GM12878 (cell line): ENCODE data around the gene GBP4. TPM values are rescaled to one million over a fixed set of nuclear protein-coding genes. Genes with fewer than 3 reads are reported as not detected.

Experiments used
- ATF2 ChIP-seq: IDR thresholded peaks from 2 replicates; pipeline ENCODE4 v1.6.1; 2012; ENCODE audit warnings: low read length, inconsistent platforms
- ATF3 ChIP-seq: IDR thresholded peaks from 2 replicates; pipeline ENCODE4 v1.6.1; 2011; ENCODE audit warnings: low read depth, mild to moderate bottlenecking, low read length, moderate library complexity, borderline replicate concordance; ENCODE audit errors: extremely low read depth
- BCL11A ChIP-seq: IDR thresholded peaks from 2 replicates; pipeline ENCODE4 v1.6.1; 2011; ENCODE audit warnings: low read depth, low read length
- BCL3 ChIP-seq: IDR thresholded peaks from 2 replicates; pipeline ENCODE4 v1.6.1; 2011; ENCODE audit warnings: borderline replicate concordance, low read depth, mild to moderate bottlenecking, moderate library complexity, low read length; ENCODE audit not compliant: insufficient read depth, poor library complexity, severe bottlenecking
- BMI1 ChIP-seq: fragments of 450-650 bp; IDR thresholded peaks from 2 replicates; pipeline ENCODE4 v1.6.1; 2016; ENCODE audit warnings: mild to moderate bottlenecking, moderate library complexity, borderline replicate concordance
- EP300 ChIP-seq, 2 experiments: fragments of 150-350 bp in 1 of 2; IDR thresholded peaks; 2 replicates each; pipeline ENCODE4 v1.6.1; 2011 to 2012; ENCODE audit warnings: low read depth in 2 of 2, low read length in 2 of 2, borderline replicate concordance in 1 of 2, improper control_type of control experiment in 1 of 2, inconsistent platforms in 1 of 2; ENCODE audit not compliant: control insufficient read depth in 1 of 2
- ETV6 ChIP-seq, 2 experiments: fragments of 450-650 bp in 1 of 2; IDR thresholded peaks in 1 of 2; conservative IDR thresholded peaks in 1 of 2; 2 replicates each; pipeline ENCODE4 v1.6.1; 2014; ENCODE audit warnings: antibody characterized with exemption in 1 of 2, borderline replicate concordance in 1 of 2, low read depth in 1 of 2, mild to moderate bottlenecking in 1 of 2, moderate library complexity in 1 of 2
- MTA2 ChIP-seq: fragments of 450-650 bp; IDR thresholded peaks from 2 replicates; pipeline ENCODE4 v1.6.1; 2016; ENCODE audit warnings: low read depth, mild to moderate bottlenecking, moderate library complexity
- NFIC ChIP-seq: IDR thresholded peaks from 2 replicates; pipeline ENCODE4 v1.6.1; 2012; ENCODE audit warnings: low read depth, mild to moderate bottlenecking, inconsistent platforms, low read length, moderate library complexity
- NKRF ChIP-seq: fragments of 450-650 bp; conservative IDR thresholded peaks from 2 replicates; pipeline ENCODE4 v1.6.1; 2017; ENCODE audit warnings: mild to moderate bottlenecking, moderate library complexity
- POU2F2 ChIP-seq: IDR thresholded peaks from 3 replicates; pipeline ENCODE4 v1.6.1; 2011; ENCODE audit warnings: low read depth, mild to moderate bottlenecking, low read length, borderline replicate concordance
- polyA plus RNA-seq, 11 experiments: library from polyadenylated mRNA; depleted of rRNA in 4 of 11; unstranded in 6 of 11; stranded (reverse) in 5 of 11; fragments of >200 nt; fragmentation: Nextera tagmentation in 4 of 11; fragmentation: Illumina TruSeq in 1 of 11; extraction: Ambion mirVana in 4 of 11; extraction: Trizol in 1 of 11; gene quantifications; 1 replicate in 1 of 11; 2 replicates in 10 of 11; pipeline versions ENCODE4 v1.2.1 to v1.2.3, GENCODE V29; 2011 to 2016; ENCODE audit warnings: inconsistent platforms in 2 of 11, missing spikeins in 2 of 11, low read depth in 1 of 11
- total RNA-seq, 4 experiments: library from RNA; depleted of rRNA in 3 of 4; stranded (reverse); fragments of >200 nt in 3 of 4; fragmentation: Illumina TruSeq in 1 of 4; extraction: Trizol in 1 of 4; gene quantifications; 2 replicates each; pipeline versions ENCODE4 v1.2.1 to v1.2.3, GENCODE V29; 2013 to 2021

Gene GBP4
- total and polyA plus RNA-seq, 10 of the 15 experiments (the other 5 are each of a cell fraction or from before 2014, with no cell fraction given): 2.4 to 41.9 (median 3.5) TPM

- TF ChIP-seq NKRF (no peak), EP300 (IDR thresholded peaks at IDR 0.05; ENCODE audit: borderline replicate concordance in 1 of 2, control insufficient read depth in 1 of 2, low read depth in 2 of 2, low read length in 2 of 2) (peak; percentile 57 to 61; a peak in 2 of 4 replicates), BMI1 (0 out of 2 replicates have a peak, but pooled peaks have one; percentile 10), MTA2 (peak; percentile 41), ATF2 (peak; percentile 69; the same call in 1 of the 2 replicates), ATF3 (no peak), ETV6 (conservative IDR thresholded peaks at IDR 0.05 in 1 of 2, IDR thresholded peaks at IDR 0.05 in 1 of 2; ENCODE audit: borderline replicate concordance in 1 of 2, low read depth in 1 of 2) (peak in 1 of 2 experiments; percentile 93; a peak in 2 of 4 replicates), POU2F2 (no peak), BCL11A (peak; percentile 59; the same call in 1 of the 2 replicates), BCL3 (peak; percentile 14), NFIC (peak; percentile 51; the same call in 1 of the 2 replicates)
Measured at GRCh38 chr1:89198491-89199072, at the start of gene GBP4 (continued).
